T-cell (primary cell): Measurements from ENCODE around the gene DNAAF5. TPM values are rescaled to one million over a fixed set of nuclear protein-coding genes. Genes with fewer than 3 reads are reported as not detected.

ENCODE experiments used
- ATAC-seq, 4 experiments: fragments of 200-7000 bp in 3 of 4; fragments of 150-1000 bp in 1 of 4; cut with Tn5 transposase; replicated peaks in 1 of 4; 1 replicate in 3 of 4; 2 replicates in 1 of 4; pipeline ENCODE4 v1.10.0; 2021; ENCODE audit warnings: moderate library complexity in 3 of 4, mild to moderate bottlenecking in 2 of 4, moderate number of reproducible peaks in 1 of 4
- CTCF ChIA-PET, 2 donors: fragments of 300-600 bp; sonication (Branson Sonifier 250); formaldehyde crosslinking; loops; one replicate each; lab custom pipeline; 2022; ENCODE audit warnings: antibody characterized with exemption in 2 of 2; lab: Charles Lee
- POLR2A ChIA-PET, 2 donors: fragments of 300-600 bp; sonication (Branson Sonifier 250); formaldehyde crosslinking; loops; one replicate each; lab custom pipeline; 2022; ENCODE audit warnings: antibody characterized with exemption in 2 of 2; lab: Charles Lee
- DNase-seq, 35 experiments: peaks; one replicate each; pipeline versions ENCODE4 v3.0.0 to v3.0.0-alpha.2; 2013 to 2023
- H3K27ac ChIP-seq: one replicate; pipeline ENCODE4 v1.5.1; 2013; ENCODE audit warnings: low read length
- H3K27me3 ChIP-seq, 2 experiments: replicated peaks in 1 of 2; 1 replicate in 1 of 2; 2 replicates in 1 of 2; pipeline versions ENCODE4 v1.6.1 to v1.7.0; 2013; ENCODE audit warnings: low read length in 1 of 2, mixed read lengths in 1 of 2; ENCODE audit not compliant: control insufficient read depth in 2 of 2, insufficient read depth in 2 of 2; ENCODE audit errors: extremely low read depth in 1 of 2
- H3K36me3 ChIP-seq, 2 donors: 1 replicate in 1 of 2; 2 replicates in 1 of 2; pipeline versions ENCODE4 v1.6.1 to v1.7.0; 2013; ENCODE audit warnings: low read length in 1 of 2; ENCODE audit not compliant: control insufficient read depth in 2 of 2, insufficient read depth in 1 of 2; ENCODE audit errors: extremely low read depth in 1 of 2
- H3K4me1 ChIP-seq, 2 experiments: 1 replicate in 1 of 2; 2 replicates in 1 of 2; pipeline versions ENCODE4 v1.6.1 to v1.7.0; 2013; ENCODE audit warnings: low read length in 2 of 2, mixed read lengths in 1 of 2; ENCODE audit not compliant: insufficient read depth in 2 of 2, control insufficient read depth in 1 of 2; ENCODE audit errors: extremely low read depth in 1 of 2
- H3K4me3 ChIP-seq, 2 donors: 1 replicate in 1 of 2; 2 replicates in 1 of 2; pipeline versions ENCODE4 v1.5.1 to v1.7.0; 2013; ENCODE audit warnings: mild to moderate bottlenecking in 2 of 2, low read length in 1 of 2, moderate library complexity in 1 of 2; ENCODE audit not compliant: control insufficient read depth in 1 of 2; ENCODE audit errors: extremely low read depth in 1 of 2
- H3K9me3 ChIP-seq: 2 replicates; pipeline ENCODE4 v1.7.0; 2013
- H3K27ac Mint-ChIP-seq, 2 donors: one replicate each; pipeline ENCODE4 v1.8.0; 2020 to 2021; ENCODE audit warnings: mild to moderate bottlenecking in 2 of 2, mixed read lengths in 2 of 2
- H3K27me3 Mint-ChIP-seq, 2 donors: one replicate each; pipeline ENCODE4 v1.8.0; 2021 to 2022; ENCODE audit warnings: mixed read lengths in 2 of 2
- H3K36me3 Mint-ChIP-seq: one replicate; pipeline ENCODE4 v1.8.0; 2021; ENCODE audit warnings: mixed read lengths
- H3K4me1 Mint-ChIP-seq, 3 donors: one replicate each; pipeline ENCODE4 v1.8.0; 2020 to 2022; ENCODE audit warnings: mixed read lengths in 3 of 3, mild to moderate bottlenecking in 1 of 3
- H3K4me3 Mint-ChIP-seq, 3 donors: one replicate each; pipeline ENCODE4 v1.8.0; 2020 to 2022; ENCODE audit warnings: mild to moderate bottlenecking in 3 of 3, mixed read lengths in 3 of 3, moderate library complexity in 3 of 3
- H3K9me3 Mint-ChIP-seq, 3 donors: one replicate each; pipeline ENCODE4 v1.8.0; 2020 to 2022; ENCODE audit warnings: mixed read lengths in 3 of 3
- WGBS: methylation state at CpG from one replicate; pipeline ENCODE4 v1.1.5; 2013; ENCODE audit warnings: missing lambda C conversion rate; ENCODE audit not compliant: insufficient coverage; 5-methylcytosine and 5-hydroxymethylcytosine counted together
- total RNA-seq, 35 experiments: library from RNA in 6 of 35; stranded (reverse) in 6 of 35; fragments of 120-200 nt in 1 of 35; gene quantifications; one replicate each; pipeline versions ENCODE4 v1.2.1 to v1.2.4 and lab custom pipeline; 2013 to 2026

DNAAF5 gene
- total RNA-seq, 5 donors from 2014 or later (not counting 1 experiment from before 2014, with no cell fraction given): 12.8 to 21.4 (median 17.1) TPM

DNA sequence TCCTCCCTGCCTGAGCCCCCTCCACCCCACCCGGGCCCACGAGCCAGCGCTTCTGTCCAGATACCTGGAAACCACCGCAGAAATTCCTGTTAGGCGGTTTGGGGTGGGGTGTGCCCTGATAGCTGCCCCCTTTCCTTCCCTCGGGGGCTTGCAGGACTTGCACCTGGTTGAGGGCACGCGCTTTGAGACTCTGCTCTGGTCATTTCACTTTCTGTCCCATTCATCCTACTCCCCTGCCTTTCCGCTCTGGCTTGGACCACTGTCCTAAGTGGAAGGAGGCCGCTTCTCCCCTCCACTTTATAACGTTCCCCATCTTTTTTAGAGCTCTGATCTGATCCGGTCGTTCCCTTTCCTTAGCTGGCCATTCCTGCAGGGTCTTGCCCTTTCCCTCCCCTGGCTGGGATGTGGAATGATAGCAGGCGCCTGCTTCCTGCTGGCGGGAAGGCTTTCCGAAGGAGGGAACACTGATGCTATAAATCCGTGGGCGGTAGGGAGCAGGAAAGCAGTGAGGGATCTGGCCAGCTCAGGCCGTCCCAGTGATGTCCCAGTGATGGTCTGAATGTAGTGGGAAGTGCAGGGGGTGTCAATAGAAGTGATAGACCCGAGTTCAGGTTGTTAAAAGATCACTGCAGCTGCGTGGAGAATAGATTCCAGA is 1.4 kb downstream of the DNAAF5 start:
- Histone ChIP-seq H3K27me3 (no peaks in the 10 kb centered on the region), H3K36me3 (peaks cover 0 to 4% of the 10 kb centered on the region in 2 donors), H3K4me1 (peaks cover 4 to 26% of the 10 kb centered on the region in 2 experiments), H3K27ac (no peak overlapping the region), H3K4me3 (peak overlapping the region in 1 of 2 donors; percentile 40), H3K9me3 (no peaks in the 10 kb centered on the region)
- WGBS: 96% methylated on average over 7 of the region's 21 CpGs
- Mint-ChIP-seq H3K4me3 (peak overlapping the region; percentile 70 to 84 (median 80)), H3K9me3 (no peaks in the 10 kb centered on the region), H3K36me3 (peaks cover 19% of the 10 kb centered on the region), H3K27ac (no peak overlapping the region), H3K27me3 (no peaks in the 10 kb centered on the region), H3K4me1 (peaks cover 23 to 41% (median 24%) of the 10 kb centered on the region in 3 donors)
- ChIA-PET CTCF (interaction anchor here (0.5 to 0.6 kb wide), 2 partner anchors 9 to 101 kb away, joined by 3 to 6 read pairs; no protein-coding TSS in a partner anchor), POLR2A (no interaction called here)
- no peak for DNase-seq
- no peak for ATAC-seq

- ATAC-seq (no peak), DNase-seq (no peak)
- Mint-ChIP-seq H3K4me1 (peaks cover 23 to 45% (median 24%) of the 10 kb centered on the region in 3 donors), H3K36me3 (peaks cover 17% of the 10 kb centered on the region), H3K9me3 (no peaks in the 10 kb centered on the region), H3K4me3 (peak overlapping the region; percentile 70 to 84 (median 80)), H3K27ac (no peak overlapping the region), H3K27me3 (no peaks in the 10 kb centered on the region)
- Histone ChIP-seq H3K4me1 (peaks cover 4 to 26% of the 10 kb centered on the region in 2 experiments), H3K27ac (no peak overlapping the region), H3K27me3 (no peaks in the 10 kb centered on the region), H3K36me3 (peaks cover 0 to 4% of the 10 kb centered on the region in 2 donors), H3K9me3 (no peaks in the 10 kb centered on the region), H3K4me3 (no peak overlapping the region)
- 89% methylated on average over 6 of the region's 9 CpGs for WGBS
- POLR2A ChIA-PET: no interaction called here
- CTCF ChIA-PET: interaction anchor here (0.5 to 0.6 kb wide), 2 partner anchors 10 to 102 kb away, joined by 3 to 6 read pairs; no protein-coding TSS in a partner anchor
Observed at GRCh38 chr7:728602-729001, 2.1 kb downstream of the DNAAF5 start.

GRCh38 chr7:729140-730000 is 2.9 kb downstream of the DNAAF5 start:
- DNase-seq: no peak
- H3K36me3 ChIP-seq: peaks cover 2 to 4% of the 10 kb centered on the region in 2 donors
- peak overlapping the region; percentile 55 to 80 (median 70) for H3K4me3 Mint-ChIP-seq

GRCh38 chr7:730501-731439 is 4.3 kb downstream of the DNAAF5 start:
- POLR2A ChIA-PET: no interaction called here
- Histone ChIP-seq H3K36me3 (peaks cover 4 to 8% of the 10 kb centered on the region in 2 donors), H3K4me1 (peaks cover 4 to 20% of the 10 kb centered on the region in 2 experiments), H3K27me3 (no peaks in the 10 kb centered on the region), H3K4me3 (no peak overlapping the region), H3K9me3 (peaks cover 7% of the 10 kb centered on the region), H3K27ac (no peak overlapping the region)
- Mint-ChIP-seq H3K4me1 (peaks cover 17 to 28% (median 17%) of the 10 kb centered on the region in 3 donors), H3K27me3 (no peaks in the 10 kb centered on the region), H3K4me3 (no peak overlapping the region), H3K36me3 (peaks cover 7% of the 10 kb centered on the region), H3K9me3 (no peaks in the 10 kb centered on the region), H3K27ac (peak overlapping the region in 1 of 2 donors; percentile 23)
- no peak for ATAC-seq
- WGBS: 90% methylated on average over 14 of the region's 23 CpGs
- CTCF ChIA-PET: no interaction called here
- no peak for DNase-seq

More at GRCh38 chr7:729140-730000, 2.9 kb downstream of the DNAAF5 start:
- ATAC-seq: no peak
- H3K27ac ChIP-seq: no peak overlapping the region
- no peak overlapping the region for H3K4me3 ChIP-seq
- ChIA-PET CTCF (no interaction called here), POLR2A (no interaction called here)
- H3K36me3 Mint-ChIP-seq: peaks cover 10% of the 10 kb centered on the region
- H3K9me3 ChIP-seq: peaks cover 4% of the 10 kb centered on the region
- no peaks in the 10 kb centered on the region for H3K9me3 Mint-ChIP-seq
- WGBS: 91% methylated on average over 16 of the region's 29 CpGs
- no peaks in the 10 kb centered on the region for H3K27me3 ChIP-seq
- peaks cover 23 to 38% (median 24%) of the 10 kb centered on the region in 3 donors for H3K4me1 Mint-ChIP-seq
- H3K27ac Mint-ChIP-seq: no peak overlapping the region
- peaks cover 4 to 26% of the 10 kb centered on the region in 2 experiments for H3K4me1 ChIP-seq
- H3K27me3 Mint-ChIP-seq: no peaks in the 10 kb centered on the region

DNA sequence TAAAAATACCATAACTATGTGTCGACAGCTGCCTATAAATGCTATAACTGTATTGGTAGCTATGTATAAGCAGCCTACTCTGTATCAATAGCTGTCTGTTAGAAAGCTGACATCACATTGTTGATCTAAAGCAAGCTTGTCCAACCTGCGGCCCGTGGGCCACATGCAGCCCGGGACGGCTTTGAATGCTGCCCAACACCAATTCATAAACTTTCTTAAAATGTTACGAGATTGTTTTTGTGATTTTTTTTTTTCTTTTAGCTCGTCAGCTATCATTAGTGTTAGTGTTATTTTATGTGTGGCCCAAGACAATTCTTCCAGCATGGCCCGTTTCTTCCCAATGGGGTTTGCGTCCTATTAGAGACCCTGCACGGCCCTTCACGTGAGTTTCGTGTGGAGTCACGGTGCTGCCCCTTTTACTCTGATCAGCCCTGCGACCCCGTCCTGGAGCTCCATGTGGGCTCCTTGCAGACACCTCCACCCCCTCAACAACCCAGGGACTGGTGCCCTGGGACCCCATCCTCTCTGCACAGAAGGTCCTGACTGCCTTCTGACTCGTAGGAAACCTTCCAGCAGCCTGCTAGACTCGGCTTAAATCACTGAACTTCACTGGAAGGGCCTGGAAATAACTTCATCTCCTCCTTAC is 5.1 kb downstream of the DNAAF5 start:
- POLR2A ChIA-PET: no interaction called here
- H3K4me1 ChIP-seq: peaks cover 2 to 14% of the 10 kb centered on the region in 2 experiments
- H3K9me3 Mint-ChIP-seq: no peaks in the 10 kb centered on the region

More for the DNA sequence above, 5.1 kb downstream of the DNAAF5 start:
- ATAC-seq: no peak
- Mint-ChIP-seq H3K36me3 (peaks cover 7% of the 10 kb centered on the region), H3K4me1 (peaks cover 14 to 23% (median 14%) of the 10 kb centered on the region in 3 donors), H3K27me3 (no peaks in the 10 kb centered on the region), H3K4me3 (no peak overlapping the region), H3K27ac (no peak overlapping the region)
- DNase-seq: no peak
- Histone ChIP-seq H3K4me3 (no peak overlapping the region), H3K27me3 (no peaks in the 10 kb centered on the region), H3K27ac (no peak overlapping the region), H3K9me3 (peaks cover 7% of the 10 kb centered on the region), H3K36me3 (peaks cover 4 to 8% of the 10 kb centered on the region in 2 donors)
- CTCF ChIA-PET: no interaction called here
- 97% methylated on average over 8 of the region's 17 CpGs for WGBS
